NCI-H128 (cell line): ENCODE measurements around the gene CCDC68.
"Not testable (repeated sequence)": the region's sequence is repeated elsewhere in the genome, so short reads cannot be mapped to it uniquely, and the experiment has no call there.

ENCODE experiments used
- DNase-seq: peaks from one replicate; lab custom pipeline; 2025; ENCODE audit not compliant: unreplicated experiment; lab: John Stamatoyannopoulos, UW

CCDC68 gene

DNA sequence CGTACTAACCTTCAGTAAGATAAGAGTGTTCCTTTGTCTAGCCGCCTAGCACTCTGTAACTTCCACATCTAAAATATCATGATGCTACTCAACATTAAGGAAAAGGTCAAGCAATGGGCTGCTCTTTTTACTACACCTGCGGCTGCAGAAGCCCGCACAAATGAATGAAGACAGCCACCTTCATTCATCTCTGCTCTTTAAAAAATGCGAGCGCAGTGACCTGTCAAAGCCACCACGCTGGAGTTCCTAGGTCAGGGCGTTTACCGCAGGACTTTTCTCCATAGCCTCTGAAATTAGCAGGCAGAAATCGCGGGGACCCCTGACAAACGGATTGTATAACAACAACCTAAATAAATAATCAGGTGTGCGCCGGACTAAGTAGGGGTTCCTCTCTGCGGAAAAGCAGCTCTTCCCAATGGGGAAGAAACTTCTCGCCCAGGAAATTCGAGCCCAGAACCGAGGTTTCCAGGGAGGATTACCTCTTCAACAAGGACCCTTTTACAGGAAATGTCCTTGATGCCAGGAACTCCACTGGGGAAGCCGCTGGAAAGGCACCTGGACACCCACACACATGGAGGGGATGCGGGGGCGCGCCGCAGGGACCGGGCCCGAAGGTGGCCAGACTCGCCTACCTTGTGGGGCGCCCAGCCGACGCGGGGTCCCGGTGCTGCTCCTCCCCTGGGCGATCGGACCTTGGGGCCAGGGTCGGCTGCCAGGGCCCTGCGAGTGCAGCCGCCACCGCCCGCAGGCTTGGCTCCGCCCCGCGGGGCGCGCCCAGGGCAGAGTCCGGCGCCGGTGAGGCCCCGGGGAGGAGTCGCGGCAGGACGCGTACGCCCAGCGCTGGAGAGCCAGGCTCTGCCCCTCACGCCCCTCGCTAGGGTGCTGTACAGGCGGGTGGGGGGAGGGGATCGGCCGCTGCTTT, at the start of gene CCDC68:
CCDC68 (minus strand) TSS at position 758 of the 922 bp plus-strand sequence. CDS start 16,670 bp downstream, outside the sequence.
- no peak for DNase-seq

DNA sequence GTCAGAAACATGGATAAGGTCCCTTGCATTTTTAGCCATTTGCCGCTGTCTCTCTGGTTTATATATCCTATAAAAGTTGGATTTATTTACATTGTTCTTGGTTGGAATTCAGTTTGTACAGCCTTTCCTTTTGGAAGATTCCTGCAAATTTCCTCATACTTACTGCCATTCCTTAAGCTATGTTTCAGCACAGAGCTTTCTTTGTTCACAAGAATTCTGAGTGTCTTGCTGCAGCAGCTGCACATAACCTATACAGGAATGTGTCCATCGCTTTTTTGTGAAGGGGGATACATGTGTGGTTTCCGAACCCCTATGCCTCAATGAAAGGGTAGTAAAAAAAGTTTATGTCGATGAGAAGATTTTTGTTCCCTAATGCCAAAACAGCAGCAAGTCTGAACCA, 48.3 kb upstream of the CCDC68 start:
- DNase-seq, result no peak

- DNase-seq, result no peak
Measured at GRCh38 chr18:55003695-55004094, 44.4 kb upstream of the CCDC68 start.

- DNase-seq, result no peak
Measured at GRCh38 chr18:55002261-55002660, 43.0 kb upstream of the CCDC68 start.

- DNase-seq, result no peak
Measured at GRCh38 chr18:55001394-55002024, 42.2 kb upstream of the CCDC68 start.

- no peak for DNase-seq
Measured at GRCh38 chr18:55000529-55000928, 41.3 kb upstream of the CCDC68 start.

DNA sequence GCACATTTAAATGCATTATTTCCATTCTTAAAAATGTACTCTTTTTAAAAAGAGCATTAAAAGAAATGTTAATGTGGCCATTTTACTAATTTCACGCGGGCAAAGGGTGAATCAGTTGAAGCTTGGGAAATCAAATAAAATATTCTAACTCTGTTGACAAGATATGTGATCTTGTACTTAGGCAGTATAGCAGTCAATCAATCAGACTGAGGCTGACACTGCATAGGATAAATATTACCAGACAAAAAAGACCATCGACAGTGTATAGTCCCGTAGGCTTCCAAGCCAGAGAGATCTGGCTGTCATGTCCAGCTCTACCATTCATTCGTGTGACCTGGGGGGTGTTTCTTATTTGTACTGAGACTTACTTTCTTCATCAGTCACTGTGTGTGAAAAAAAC, 39.8 kb upstream of the CCDC68 start:
- no peak for DNase-seq

GRCh38 chr18:54995421-54996143, 36.3 kb upstream of the CCDC68 start:
- no peak for DNase-seq

GRCh38 chr18:54991981-54992380, 32.7 kb upstream of the CCDC68 start:
- no peak for DNase-seq

- no peak for DNase-seq
Measured at GRCh38 chr18:54984908-54985307, 25.6 kb upstream of the CCDC68 start.

DNA sequence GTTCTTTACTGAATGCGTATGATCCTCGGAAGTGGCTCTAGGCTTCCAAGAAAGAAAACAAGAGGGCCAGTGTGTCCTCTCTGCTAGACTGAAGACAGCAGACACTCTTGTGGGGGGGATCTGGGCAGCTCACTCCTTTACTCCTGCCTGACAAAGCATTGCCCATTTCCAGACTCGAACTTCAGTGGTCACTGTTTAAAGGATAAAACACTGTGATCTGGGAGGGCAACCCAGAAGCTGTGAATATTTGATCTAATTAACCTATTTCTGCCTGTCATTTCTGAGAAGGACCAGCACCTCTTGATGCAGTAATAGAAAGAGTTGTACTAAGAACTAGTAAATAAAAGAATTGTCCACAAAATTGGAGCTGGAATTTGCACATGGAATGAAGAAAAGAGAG, 24.5 kb upstream of the CCDC68 start:
- no peak for DNase-seq

DNA sequence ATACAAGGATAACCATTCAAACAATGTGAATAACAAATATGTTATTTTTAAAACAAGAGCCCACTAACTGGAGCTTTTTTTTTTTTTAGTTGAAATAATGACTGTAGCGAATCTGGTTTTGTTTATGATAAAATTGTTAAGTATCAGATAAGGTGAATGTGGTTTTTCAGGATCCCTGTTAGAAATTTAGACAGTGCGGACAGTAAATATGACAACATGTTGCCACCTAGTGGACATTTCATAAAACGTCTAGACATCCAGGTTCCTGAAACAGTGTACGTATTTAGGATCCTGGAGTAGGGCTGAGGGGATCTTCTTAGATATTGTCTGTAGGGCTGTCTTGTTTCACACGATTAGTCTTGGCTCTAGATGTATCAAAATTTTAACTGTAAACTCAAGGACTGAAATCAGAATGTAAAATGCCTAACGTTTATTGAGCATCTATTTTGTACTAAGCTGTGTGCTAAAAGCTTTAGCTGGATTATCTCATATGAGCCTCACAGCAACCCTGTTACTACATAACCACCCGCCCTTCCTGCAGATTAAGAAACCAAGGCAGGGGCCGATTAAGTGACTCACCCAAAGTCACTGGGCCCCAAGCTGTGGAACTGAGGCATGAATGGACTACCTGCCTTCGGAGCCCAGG, 23.9 kb upstream of the CCDC68 start:
- no peak for DNase-seq

DNA sequence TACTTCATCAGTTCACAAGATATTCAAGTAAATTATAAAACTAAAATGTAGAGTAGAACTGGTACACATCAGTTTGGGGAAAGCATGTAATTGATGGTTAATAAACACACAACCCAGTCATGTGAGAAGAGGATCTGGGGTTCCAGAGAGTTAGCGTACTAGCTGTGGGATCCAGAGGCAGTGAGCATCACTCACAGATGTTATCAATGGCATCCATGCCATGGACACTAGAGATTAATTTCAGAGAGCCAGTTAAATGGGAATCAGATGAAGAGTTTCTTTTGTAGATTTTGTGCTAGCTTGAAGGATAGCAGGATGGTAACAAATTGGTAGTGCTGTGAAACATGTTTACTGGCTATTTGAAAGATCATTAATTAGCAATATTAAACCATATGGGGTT, 21.8 kb upstream of the CCDC68 start:
- no peak for DNase-seq

- DNase-seq, result no peak
Measured at GRCh38 chr18:54975598-54975997, 16.3 kb upstream of the CCDC68 start.

DNA sequence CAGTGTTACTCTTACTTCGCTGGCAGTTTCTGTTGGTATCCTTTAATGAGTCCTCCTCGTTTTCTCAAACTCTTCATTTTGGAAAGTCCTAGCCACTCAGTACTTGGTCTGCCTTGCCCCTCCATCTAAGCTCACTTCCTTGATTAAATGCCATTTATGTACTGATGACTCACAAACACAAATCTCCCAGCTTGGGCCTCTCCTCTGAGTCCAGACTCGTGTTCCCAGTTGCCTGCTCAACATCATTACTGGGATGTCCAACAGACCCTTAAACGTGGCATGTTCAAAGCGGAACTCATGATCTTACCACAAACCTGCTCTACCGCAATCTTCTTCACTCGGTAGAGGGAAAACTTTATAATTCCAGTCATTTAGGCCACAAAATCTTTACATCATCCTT, 13.8 kb upstream of the CCDC68 start:
- DNase-seq, result no peak

DNA sequence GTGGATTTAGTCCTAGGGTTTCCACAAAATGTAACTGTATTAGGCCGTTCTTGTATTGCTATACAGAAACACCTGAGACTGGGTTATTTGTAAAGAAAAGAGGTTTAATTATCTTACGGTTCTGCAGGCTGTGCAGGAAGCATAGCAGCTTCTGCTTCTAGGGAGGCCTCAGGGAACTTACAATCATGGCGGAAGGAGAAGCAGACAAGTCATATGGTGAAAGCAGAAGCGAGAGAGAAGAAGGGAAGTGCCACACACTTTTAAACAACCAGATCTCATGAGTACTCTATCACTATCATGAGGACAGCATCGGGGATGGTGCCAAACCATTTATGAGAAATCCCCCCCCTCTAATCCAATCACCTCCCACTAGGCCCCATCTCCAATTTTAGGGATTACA, 9.5 kb upstream of the CCDC68 start:
- DNase-seq, result no peak

DNA sequence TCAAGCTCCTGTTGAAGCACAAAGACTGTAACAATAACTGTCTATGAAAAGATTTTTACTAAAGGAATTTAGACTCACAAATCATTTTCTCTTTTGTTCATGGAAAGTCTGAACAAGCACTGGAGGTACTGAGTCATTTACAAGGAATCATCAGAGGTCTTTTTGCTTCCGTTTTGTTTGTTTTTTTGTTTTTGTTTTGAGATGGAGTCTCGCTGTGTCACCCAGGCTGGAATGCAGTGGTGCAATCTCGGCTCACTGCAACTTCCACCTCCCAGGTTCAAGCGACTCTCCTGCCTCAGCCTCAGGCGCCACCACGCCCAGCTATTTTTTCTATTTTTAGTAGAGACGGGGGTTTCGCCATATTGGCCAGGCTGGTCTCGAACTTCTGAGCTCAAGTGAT, 9.0 kb upstream of the CCDC68 start:
- not testable (repeated sequence) for DNase-seq

- DNase-seq, result no peak
Measured at GRCh38 chr18:54967786-54968185, 8.5 kb upstream of the CCDC68 start.

- DNase-seq, result no peak
Measured at GRCh38 chr18:54964741-54965140, 5.5 kb upstream of the CCDC68 start.

DNA sequence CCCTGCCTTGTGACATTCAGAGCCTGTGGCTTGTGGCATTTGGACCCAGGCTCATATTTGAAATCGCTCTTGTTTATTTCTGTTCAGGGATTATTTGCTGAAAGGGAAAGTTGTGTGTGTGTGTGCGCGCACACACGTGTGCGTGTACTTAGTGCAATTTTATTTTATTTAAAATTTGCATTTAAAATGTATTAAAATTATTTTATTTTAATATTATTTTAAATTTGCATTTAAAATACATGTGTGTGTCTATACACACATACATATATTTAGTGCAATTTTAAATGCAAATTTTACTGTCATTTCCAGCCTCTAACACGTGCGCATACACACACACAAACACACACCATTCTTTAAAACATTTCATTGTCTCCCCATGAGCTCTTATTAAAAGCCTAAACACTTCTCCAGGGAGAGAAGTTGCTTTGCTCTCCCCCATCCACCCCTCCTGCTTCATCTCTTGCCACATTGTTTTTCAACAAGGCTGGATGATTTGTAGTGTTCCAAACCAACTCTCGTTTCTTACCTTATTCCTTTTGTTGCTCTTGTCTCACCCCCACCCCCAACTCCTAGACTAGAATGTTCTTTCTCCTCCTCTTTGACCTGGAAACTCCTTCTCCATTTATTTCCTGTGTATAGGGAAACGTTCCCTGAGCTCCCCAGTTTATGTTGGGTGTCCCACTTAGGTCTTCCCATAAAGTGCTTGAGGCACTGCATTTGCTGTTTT, 3.8 kb upstream of the CCDC68 start:
- DNase-seq, result no peak

DNA sequence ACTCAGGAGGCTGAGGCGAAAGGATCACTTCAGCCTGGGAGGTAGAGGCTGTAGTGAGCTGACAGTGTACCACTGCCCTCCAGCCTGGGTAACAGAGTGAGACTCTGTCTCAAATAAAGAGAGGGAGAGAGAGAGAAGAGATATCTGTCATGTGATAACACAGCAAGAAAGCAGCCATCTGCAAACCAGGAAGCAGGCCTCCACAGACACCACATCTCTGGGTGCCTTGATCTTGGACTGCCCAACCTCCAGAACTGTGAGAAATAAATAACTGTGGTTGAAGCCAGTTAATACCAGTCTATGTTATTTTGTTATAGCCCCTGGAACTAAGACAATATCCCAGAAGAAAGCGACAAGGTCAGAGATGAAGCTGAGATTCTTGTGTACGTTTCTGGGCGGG, 2.6 kb upstream of the CCDC68 start:
- no peak for DNase-seq
